GM18505 (cell line): Measurements from ENCODE around the gene ZMYND19.
A peak's percentile ranks its signal among the peaks of the same experiment; 100 is the strongest.
"Not testable (repeated sequence)": the region's sequence is repeated elsewhere in the genome, so short reads cannot be mapped to it uniquely, and the experiment has no call there.

Experiments used
- ATAC-seq: cut with Tn5 transposase; IDR thresholded peaks from one replicate; pipeline ENCODE4 v1.9.1; 2021; ENCODE audit not compliant: unreplicated experiment
- POLR2A ChIP-seq: IDR thresholded peaks from 4 replicates; pipeline ENCODE4 v1.6.1; 2011; ENCODE audit warnings: borderline replicate concordance; ENCODE audit not compliant: insufficient read depth, insufficient read length; ENCODE audit errors: extremely low read depth

ZMYND19 gene

DNA sequence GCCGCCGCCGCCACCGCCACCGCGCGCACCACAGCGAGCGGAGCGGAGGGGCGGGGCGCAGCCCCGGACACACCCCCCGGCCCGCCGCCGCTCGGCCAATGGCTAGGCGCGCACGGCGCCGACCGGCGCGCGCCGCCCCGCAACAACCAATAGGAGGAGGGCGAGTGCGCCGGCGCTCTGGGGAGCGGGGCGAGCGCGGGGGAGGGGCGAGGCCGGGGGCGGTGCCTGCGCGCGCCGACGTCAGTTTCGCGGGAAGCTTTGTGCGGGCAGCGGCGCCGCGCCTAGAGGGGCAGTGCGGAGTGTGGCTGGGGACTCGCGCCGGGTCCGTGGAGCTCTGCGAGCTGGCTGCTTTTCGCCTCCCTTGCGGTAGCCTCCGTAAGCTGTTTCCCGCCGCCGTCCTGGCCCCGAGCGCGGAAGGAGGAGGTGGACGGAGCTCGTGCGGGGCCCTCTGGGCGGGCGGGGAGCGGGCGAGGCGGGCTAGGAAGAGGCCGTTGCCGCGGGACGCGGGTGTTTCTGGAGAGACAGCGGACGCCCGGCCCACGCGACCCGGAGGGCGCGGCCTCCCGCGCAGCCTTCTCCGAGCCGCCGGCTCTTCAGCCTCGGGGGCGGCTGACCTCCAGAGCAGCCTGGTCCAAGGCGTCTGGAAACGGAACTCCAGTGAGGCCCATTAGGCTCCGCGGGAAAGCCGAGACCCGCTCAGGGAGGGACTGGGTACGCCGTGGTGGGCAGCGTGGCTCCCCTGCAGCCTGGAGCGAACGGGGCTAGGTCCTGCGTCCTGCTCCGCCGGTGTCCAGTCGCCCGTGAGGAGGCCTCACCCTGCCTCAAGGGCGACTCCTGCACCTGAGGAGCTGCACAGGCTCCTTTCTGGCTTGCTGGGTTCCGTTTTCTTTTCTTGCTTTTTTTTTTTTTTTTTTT, at the start of gene ZMYND19:
Gene ZMYND19 (minus strand): TSS at position 44 of the 915 bp plus-strand sequence. CDS start 249 bp downstream, outside the sequence.
- ATAC-seq = peak; percentile 83
- peak; percentile 29 for TF ChIP-seq POLR2A

DNA sequence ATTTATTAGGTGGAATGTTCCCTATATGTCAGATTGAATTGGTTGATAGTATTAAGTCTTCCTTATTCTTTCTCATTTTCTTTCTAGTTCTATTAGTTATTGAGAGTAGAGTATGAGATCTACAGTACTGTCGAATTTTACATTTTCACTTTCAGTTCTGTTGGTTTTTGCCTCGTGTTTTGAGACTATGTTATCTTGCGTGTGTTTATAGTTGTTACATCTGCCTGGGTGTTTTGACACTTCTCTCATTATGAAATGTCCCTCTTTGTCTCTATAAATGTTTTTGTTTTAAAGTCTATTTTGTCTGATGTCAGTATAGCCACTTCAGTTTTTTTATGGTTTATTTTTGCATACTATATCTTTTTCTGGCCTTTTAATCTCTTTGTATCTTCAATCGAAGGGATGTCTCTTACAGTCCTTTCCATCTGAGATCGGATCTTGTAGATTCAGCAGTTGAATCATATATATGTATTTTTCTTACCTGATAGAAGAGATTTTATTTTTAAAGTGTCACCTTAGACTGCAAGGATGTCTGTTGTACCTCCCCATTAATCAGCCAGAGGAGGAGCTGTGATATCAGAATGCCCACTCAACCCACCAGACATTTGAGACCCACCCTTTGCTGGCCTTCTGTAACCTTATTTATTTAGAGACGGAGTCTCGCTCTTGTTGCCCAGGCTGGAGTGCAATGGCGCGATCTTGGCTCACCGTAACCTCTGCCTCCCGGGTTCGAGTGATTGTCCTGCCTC, 49.2 kb upstream of the ZMYND19 start:
- no peak for ATAC-seq

DNA sequence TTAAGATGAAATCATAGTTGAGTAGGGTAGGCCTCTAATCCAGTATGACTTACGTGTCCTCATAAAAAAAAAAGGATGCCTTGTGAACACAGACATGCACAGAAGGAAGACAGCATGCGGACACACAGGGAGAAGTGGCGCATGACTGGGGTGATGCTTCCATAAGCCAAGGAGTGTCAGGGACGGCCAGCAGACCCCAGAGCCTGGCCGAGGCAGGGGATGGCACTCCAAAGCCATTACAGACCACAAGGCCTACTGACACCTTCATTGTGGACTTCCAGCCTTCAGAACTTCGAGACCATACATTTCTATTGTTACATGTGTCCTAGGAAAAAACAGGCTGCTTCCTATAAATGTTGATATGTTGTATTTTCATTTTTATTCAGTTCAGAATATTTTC, 48.4 kb upstream of the ZMYND19 start:
- no peak for ATAC-seq

More for the DNA sequence above, 49.2 kb upstream of the ZMYND19 start:
- no peak for TF ChIP-seq POLR2A

DNA sequence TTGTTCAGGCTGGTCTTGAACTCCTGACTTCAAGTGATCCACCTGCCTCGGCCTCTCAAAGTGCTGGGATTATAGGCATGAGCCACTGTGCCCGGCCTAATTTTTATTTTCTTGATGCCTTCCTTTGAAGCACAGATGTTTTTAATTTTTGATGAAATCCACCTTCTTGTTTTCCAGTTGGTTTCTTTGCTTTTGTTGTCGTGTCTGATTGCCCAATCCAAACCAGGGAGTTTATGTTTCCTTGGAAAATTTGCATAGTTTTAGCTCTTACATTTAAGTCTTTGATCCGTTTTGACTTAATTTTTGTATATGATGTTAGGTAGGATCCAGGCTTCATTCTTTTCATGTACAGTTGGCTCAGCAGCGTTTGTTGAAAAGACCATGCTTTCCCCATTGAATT, 43.7 kb upstream of the ZMYND19 start:
- ATAC-seq = no peak

More for the DNA sequence above, 48.4 kb upstream of the ZMYND19 start:
- TF ChIP-seq POLR2A = no peak

DNA sequence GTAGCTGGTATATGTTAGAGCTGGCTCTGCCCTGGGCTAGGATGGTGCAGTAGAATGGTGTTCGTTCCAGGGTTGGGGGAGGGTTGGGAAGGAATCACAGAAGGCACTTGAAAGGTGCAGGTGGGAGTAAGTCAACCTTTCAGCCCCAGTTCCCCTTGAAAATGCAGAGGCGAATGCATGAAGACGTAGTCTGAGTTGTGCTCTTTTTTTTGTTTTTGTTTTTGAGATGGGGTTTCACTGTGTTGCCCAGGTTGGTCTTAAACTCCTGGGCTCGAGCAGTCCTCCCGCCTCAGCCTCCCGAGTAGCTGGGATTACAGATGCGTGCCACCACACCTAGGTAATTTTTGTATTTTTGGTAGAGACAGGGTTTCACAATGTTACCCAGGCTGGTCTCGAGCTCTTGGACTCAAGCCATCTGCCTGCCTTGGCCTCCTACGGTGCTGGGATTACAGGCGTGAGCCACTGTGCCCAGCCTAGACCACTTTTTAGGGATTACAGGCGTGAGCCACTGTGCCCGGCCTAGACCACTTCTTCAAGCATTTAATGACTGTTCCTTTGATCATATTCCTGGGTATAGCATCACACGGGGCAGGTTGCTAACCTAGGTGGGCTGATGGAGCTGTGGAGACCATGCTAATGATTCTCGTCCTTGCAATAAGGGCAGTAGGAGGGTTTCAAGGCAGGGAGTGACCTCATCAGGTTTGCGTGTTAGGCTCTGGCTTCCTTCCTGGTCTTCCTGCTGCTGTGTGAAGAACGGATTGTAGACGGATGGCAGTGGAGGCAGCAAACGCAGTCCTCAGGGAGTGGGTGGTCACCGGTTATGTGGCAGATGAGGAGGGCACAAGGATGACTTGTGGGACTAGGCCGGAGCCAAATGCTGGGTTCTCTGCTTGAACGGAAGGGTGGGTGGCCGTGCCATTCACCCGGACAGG, 42.2 kb upstream of the ZMYND19 start:
- ATAC-seq = no peak
- no peak for TF ChIP-seq POLR2A

More for the DNA sequence above, 43.7 kb upstream of the ZMYND19 start:
- no peak for TF ChIP-seq POLR2A

DNA sequence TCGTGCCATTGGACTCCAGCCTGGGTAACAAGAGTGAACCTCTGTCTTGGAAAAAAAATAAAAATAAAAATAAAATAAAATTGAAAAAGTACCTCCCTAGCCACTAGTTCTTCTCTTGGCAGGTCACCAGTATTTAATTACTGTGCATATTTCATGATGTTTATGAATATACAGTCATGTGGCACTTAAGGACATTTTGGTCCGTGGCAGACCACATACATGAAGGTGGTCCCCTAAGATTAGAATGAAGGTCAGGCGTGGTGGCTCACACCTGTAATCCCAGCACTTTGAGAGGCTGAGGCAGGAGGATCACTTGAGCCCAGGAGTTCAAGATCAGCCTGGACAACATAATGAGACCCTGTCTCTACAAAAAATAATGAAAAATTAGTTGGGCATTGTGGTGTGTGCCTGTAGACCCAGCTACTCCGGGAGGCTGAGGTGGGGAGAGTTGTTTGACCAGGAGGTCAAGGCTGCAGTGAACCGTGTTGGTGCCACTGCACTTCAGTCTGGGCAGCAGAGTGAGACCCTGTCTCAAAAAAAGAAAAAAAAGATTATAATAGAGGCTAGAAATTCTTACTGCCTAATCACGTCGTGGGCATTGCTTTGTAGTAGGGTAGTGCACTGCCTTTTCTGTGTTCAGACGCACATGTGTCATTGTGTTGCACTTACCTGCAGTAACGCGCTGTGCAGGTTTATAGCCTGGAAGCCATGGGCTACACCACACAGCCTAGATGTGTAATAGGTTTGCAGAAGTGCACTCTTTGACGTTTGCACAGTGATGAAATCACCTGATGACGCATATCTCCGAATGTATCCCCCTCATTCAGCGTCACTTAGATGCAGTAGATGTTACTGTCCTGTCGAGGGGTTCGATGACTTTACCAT, 41.3 kb upstream of the ZMYND19 start:
- no peak for TF ChIP-seq POLR2A
- ATAC-seq = no peak

DNA sequence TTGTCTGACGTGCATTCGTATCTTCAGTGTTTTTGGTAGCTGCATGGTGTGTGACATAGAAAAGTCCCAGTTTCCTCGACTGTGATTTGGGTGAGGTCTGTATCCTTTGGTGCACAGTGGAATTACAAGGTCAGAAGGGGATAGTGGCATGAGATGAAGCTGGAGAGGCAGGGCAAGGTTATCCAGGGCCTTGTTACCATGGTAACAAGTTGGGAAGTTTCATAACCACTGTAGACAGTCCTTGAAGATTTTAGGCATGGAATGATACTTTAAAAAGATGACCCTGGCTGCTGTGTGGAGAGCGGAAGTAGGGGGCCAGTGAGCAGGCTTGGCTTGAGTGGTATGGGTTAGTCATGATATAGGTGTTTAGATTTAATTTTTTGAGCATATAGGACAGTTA, 40.4 kb upstream of the ZMYND19 start:
- ATAC-seq = no peak
- no peak for TF ChIP-seq POLR2A

DNA sequence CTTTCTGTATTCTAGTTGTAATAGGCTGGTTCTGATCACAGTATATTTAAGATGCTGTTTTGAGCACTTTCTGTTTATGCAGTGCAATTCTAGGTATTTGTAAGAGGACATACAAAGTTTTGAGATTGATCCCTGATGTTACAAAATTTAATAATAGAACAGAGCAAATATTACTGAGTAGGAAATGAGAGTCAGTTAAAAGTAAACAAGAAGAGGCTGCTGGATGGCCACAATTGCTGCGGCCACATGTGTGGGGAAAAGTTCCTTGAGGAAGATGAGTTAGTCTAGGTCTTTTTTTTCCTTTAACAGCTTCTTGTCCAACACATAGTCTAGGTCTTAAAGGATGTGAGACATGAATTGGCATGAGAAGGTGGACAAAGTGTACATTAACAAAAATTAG, 39.8 kb upstream of the ZMYND19 start:
- no peak for ATAC-seq

DNA sequence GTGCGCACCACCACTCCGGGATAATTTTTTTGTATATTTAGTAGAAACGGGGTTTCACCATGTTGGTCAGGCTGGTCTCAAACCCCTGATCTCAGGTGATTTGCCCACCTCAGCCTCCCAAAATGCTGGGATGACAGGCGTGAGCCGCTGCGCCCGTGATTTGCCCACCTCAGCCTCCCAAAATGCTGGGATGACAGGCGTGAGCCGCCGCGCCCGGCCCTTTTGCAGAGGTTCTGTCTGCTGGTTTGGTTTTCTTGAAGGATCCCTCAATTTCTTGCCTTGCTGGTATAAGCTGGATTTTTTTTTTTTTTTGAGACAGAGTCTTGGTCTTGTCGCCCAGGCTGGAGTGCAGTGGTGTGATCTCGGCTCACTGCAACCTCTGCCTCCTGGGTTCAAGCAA, 37.1 kb upstream of the ZMYND19 start:
- not testable (repeated sequence) for ATAC-seq

More for the DNA sequence above, 39.8 kb upstream of the ZMYND19 start:
- no peak for TF ChIP-seq POLR2A

DNA sequence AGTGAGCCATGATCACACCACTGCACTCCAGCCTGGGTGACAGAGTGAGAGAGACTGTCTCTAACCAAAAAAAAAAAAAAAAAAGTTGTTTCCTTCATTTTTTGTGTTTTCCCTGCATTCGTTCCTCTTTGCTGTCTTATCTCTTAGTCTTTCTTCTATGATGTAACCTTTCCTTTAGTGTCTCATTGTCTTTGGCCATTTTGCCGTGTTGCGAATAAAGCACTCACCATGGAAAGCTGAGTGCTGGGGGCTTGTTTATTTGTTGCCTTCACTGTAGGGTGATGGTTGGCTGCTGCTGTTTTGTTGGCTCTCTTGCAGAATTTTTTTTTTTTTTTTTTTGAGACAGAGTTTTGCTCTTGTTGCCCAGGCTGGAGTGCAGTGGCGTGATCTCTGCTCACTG, 36.2 kb upstream of the ZMYND19 start:
- ATAC-seq = no peak
- no peak for TF ChIP-seq POLR2A

DNA sequence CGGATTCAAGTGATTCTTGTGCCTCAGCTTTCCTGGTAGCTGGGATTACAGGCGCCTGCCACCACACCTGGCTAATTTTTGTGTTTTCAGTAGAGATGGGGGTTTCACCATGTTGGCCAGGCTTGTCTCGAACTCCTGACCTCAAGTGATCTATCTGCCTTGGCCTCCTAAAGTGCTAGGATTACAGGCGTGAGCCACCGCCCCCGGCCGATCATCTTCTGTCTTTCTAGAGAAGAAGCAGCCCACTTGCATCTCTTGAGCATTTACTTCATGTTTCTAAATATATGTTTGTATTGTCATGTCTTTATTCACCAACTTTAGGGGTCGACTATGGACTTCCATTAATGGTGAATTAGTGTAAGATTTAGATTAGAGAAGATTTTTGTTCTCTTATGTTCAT, 31.9 kb upstream of the ZMYND19 start:
- ATAC-seq = not testable (repeated sequence)

DNA sequence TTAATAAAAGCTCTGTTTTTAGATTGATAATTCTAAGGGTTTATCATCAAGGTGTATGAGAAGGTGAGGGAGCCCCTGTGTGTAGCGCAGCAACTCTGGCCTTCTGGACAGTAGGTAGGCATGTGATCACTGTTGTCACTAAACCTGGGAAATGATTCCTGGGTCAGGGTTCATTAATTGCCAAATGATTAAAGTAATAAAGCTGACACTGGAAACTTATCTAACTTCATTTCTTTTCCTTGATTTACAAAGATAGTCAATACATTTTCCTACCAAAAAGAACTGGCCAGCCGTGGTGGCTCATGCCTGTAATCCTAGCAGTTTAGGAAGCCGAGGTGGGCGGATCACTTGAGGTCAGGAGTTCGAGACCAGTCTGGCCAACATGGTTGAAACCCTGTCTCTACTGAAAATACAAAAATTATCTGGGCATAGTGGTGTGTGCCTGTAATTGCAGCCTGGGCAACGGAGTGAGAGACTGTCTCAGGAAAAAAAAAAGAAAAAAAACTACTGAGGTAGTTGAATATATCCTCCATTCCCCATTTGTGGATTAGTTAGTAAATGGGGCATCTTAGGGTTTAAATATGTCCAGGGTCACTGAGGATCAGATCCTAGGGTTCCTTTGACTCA, 30.9 kb upstream of the ZMYND19 start:
- no peak for ATAC-seq

More for the DNA sequence above, 30.9 kb upstream of the ZMYND19 start:
- TF ChIP-seq POLR2A = no peak
